Common myeloid progenitor, CD34-positive (primary cell): ENCODE data around the gene TMEM115.

Experiments
- CTCF ChIA-PET: fragments of 350-600 bp; sonication (Branson Sonifier 250); formaldehyde crosslinking; loops from one replicate; lab custom pipeline; 2021; ENCODE audit warnings: antibody characterized with exemption; lab: Charles Lee
- POLR2A ChIA-PET: fragments of 350-600 bp; sonication (Branson Sonifier 250); formaldehyde crosslinking; loops from one replicate; lab custom pipeline; 2021; ENCODE audit warnings: antibody characterized with exemption; lab: Charles Lee
- DNase-seq, 3 donors: peaks; one replicate each; pipeline versions ENCODE4 v3.0.0 to v3.0.0-alpha.2; 2013
- H3K27ac ChIP-seq, 2 experiments: 1 replicate in 1 of 2; 2 replicates in 1 of 2; pipeline ENCODE4 v1.7.0; 2013; ENCODE audit warnings: inconsistent platforms in 2 of 2, low read length in 2 of 2, mild to moderate bottlenecking in 2 of 2, low read depth in 1 of 2, moderate library complexity in 1 of 2; ENCODE audit not compliant: severe bottlenecking in 2 of 2, insufficient read depth in 1 of 2, poor library complexity in 1 of 2
- H3K27me3 ChIP-seq, 5 experiments: replicated peaks in 2 of 5; 1 replicate in 3 of 5; 2 replicates in 2 of 5; pipeline versions ENCODE4 v1.6.1 to v1.7.0; 2013; ENCODE audit warnings: low read length in 4 of 5, mild to moderate bottlenecking in 2 of 5, moderate library complexity in 2 of 5, inconsistent platforms in 1 of 5; ENCODE audit not compliant: insufficient read depth in 5 of 5, control insufficient read depth in 4 of 5
- H3K36me3 ChIP-seq, 4 experiments: 1 replicate in 2 of 4; 2 replicates in 2 of 4; pipeline versions ENCODE4 v1.6.1 to v1.7.0; 2013; ENCODE audit warnings: low read length in 3 of 4, control low read depth in 1 of 4, mild to moderate bottlenecking in 1 of 4; ENCODE audit not compliant: control insufficient read depth in 4 of 4, insufficient read depth in 4 of 4
- H3K4me1 ChIP-seq, 4 experiments: 1 replicate in 3 of 4; 2 replicates in 1 of 4; pipeline versions ENCODE4 v1.6.1 to v1.7.1; 2013; ENCODE audit warnings: low read length in 3 of 4, mild to moderate bottlenecking in 3 of 4, control low read depth in 1 of 4, inconsistent platforms in 1 of 4, moderate library complexity in 1 of 4; ENCODE audit not compliant: control insufficient read depth in 4 of 4, insufficient read depth in 4 of 4; ENCODE audit errors: control extremely low read depth in 1 of 4
- H3K4me3 ChIP-seq, 7 experiments: 1 replicate in 4 of 7; 2 replicates in 3 of 7; pipeline versions ENCODE4 v1.5.1 to v1.7.0; 2013; ENCODE audit warnings: mild to moderate bottlenecking in 7 of 7, low read length in 6 of 7, moderate library complexity in 6 of 7, inconsistent platforms in 2 of 7, low read depth in 2 of 7, control low read depth in 1 of 7; ENCODE audit not compliant: insufficient read depth in 4 of 7, control insufficient read depth in 1 of 7; ENCODE audit errors: extremely low read depth in 1 of 7
- H3K9me3 ChIP-seq, 5 experiments: 1 replicate in 4 of 5; 2 replicates in 1 of 5; pipeline versions ENCODE4 v1.6.1 to v1.7.1; 2013; ENCODE audit warnings: low read length in 4 of 5, mild to moderate bottlenecking in 2 of 5, inconsistent platforms in 1 of 5, low read depth in 1 of 5, moderate library complexity in 1 of 5; ENCODE audit not compliant: control insufficient read depth in 4 of 5, insufficient read depth in 2 of 5; ENCODE audit errors: control extremely low read depth in 1 of 5
- WGBS: methylation state at CpG from one replicate; pipeline ENCODE4 v1.1.5; 2013; ENCODE audit not compliant: insufficient coverage; 5-methylcytosine and 5-hydroxymethylcytosine counted together

TMEM115 gene

GRCh38 chr3:50347187-50347813 is 12.0 kb downstream of the TMEM115 start:
- ChIA-PET POLR2A (interaction anchor here (0.7 to 1.3 kb wide), 2 partner anchors 9 to 13 kb away, joined by 3 to 4 read pairs; no protein-coding TSS in a partner anchor), CTCF (interaction anchor here (0.8 to 6.2 kb wide), 24 partner anchors 9 to 268 kb away, joined by 3 to 51 read pairs (median 6); partner anchors contain the start of gene RASSF1)
- peaks cover 7 to 25% (median 15%) of the 10 kb centered on the region in 4 experiments for H3K36me3 ChIP-seq
- H3K27ac ChIP-seq = no peak overlapping the region
- H3K4me3 ChIP-seq = no peak overlapping the region
- peaks cover 4 to 61% (median 49%) of the 10 kb centered on the region in 4 experiments for H3K4me1 ChIP-seq
- H3K27me3 ChIP-seq = no peaks in the 10 kb centered on the region
- peak; percentile 83 to 95 (median 92) for DNase-seq
- 80% methylated on average over 5 of the region's 14 CpGs for WGBS
- no peaks in the 10 kb centered on the region for H3K9me3 ChIP-seq

- POLR2A ChIA-PET = no interaction called here
- Histone ChIP-seq H3K36me3 (peaks cover 7 to 20% (median 15%) of the 10 kb centered on the region in 4 experiments), H3K4me3 (peak within 1 kb of the TSS; percentile 8 to 80 (median 53)), H3K27me3 (no peaks in the 10 kb centered on the region), H3K27ac (no peak within 1 kb of the TSS), H3K9me3 (no peaks in the 10 kb centered on the region), H3K4me1 (peaks cover 6 to 63% (median 52%) of the 10 kb centered on the region in 4 experiments)
- DNase-seq = peak; percentile 55 to 70 (median 63)
- CTCF ChIA-PET = interaction anchor here (0.6 to 6.2 kb wide), 11 partner anchors 7 to 868 kb away, joined by 3 to 51 read pairs (median 16); partner anchors contain the start of gene RASSF1
- WGBS = 9% methylated on average over 45 of the region's 45 CpGs
Measured at GRCh38 chr3:50345586-50346234, 13.6 kb downstream of the TMEM115 start, which contains the start of gene ZMYND10. TSS of gene ZMYND10 (minus strand) at chr3:50345732. CDS start at chr3:50345579, 153 bp downstream.

GRCh38 chr3:50345008-50345407 is 14.3 kb downstream of the TMEM115 start:
- Histone ChIP-seq H3K4me3 (peak overlapping the region in 5 of 7 experiments; percentile 50 to 80 (median 65)), H3K27me3 (no peaks in the 10 kb centered on the region), H3K36me3 (peaks cover 7 to 20% (median 15%) of the 10 kb centered on the region in 4 experiments), H3K9me3 (no peaks in the 10 kb centered on the region), H3K4me1 (peaks cover 7 to 58% (median 52%) of the 10 kb centered on the region in 4 experiments), H3K27ac (no peak overlapping the region)
- WGBS = 95% methylated on average over 7 of the region's 8 CpGs
- ChIA-PET CTCF (interaction anchor here (0.6 to 5.8 kb wide), 7 partner anchors 8 to 197 kb away, joined by 3 to 28 read pairs (median 5); no protein-coding TSS in a partner anchor), POLR2A (no interaction called here)
- no peak for DNase-seq

GRCh38 chr3:50342813-50343633 is 16.3 kb downstream of the TMEM115 start:
- ChIA-PET CTCF (interaction anchor here (0.6 to 5.8 kb wide), 4 partner anchors 10 to 47 kb away, joined by 3 to 28 read pairs (median 16); no protein-coding TSS in a partner anchor), POLR2A (no interaction called here)
- no peak overlapping the region for H3K27ac ChIP-seq
- H3K27me3 ChIP-seq = no peaks in the 10 kb centered on the region
- no peaks in the 10 kb centered on the region for H3K9me3 ChIP-seq
- no peak overlapping the region for H3K4me3 ChIP-seq
- DNase-seq = no peak
- H3K4me1 ChIP-seq = peaks cover 12 to 67% (median 63%) of the 10 kb centered on the region in 4 experiments
- WGBS = 86% methylated on average over 11 of the region's 13 CpGs
- peaks cover 2 to 7% (median 5%) of the 10 kb centered on the region in 4 experiments for H3K36me3 ChIP-seq

GRCh38 chr3:50341996-50342650 is 17.2 kb downstream of the TMEM115 start:
- H3K27ac ChIP-seq = no peak overlapping the region
- H3K4me1 ChIP-seq = peaks cover 12 to 74% (median 67%) of the 10 kb centered on the region in 4 experiments
- ChIA-PET CTCF (interaction anchor here (0.8 to 3.3 kb wide), 2 partner anchors 11 to 152 kb away, joined by 3 to 18 read pairs; no protein-coding TSS in a partner anchor), POLR2A (interaction anchor here (1.8 kb wide), 1 partner anchor 13 kb away, joined by 7 read pairs; no protein-coding TSS in a partner anchor)
- DNase-seq = no peak
- H3K4me3 ChIP-seq = peak overlapping the region in 1 of 7 experiments; percentile 89
- H3K36me3 ChIP-seq = no peaks in the 10 kb centered on the region
- WGBS = 93% methylated on average over 12 of the region's 13 CpGs
- no peaks in the 10 kb centered on the region for H3K9me3 ChIP-seq
- H3K27me3 ChIP-seq = no peaks in the 10 kb centered on the region

- peak overlapping the region in 4 of 7 experiments; percentile 62 to 89 (median 80) for H3K4me3 ChIP-seq
- WGBS = 100% methylated on average over 1 of the region's 9 CpGs
- H3K4me1 ChIP-seq = peaks cover 12 to 75% (median 72%) of the 10 kb centered on the region in 4 experiments
- H3K36me3 ChIP-seq = peaks cover 0 to 2% (median under 1%) of the 10 kb centered on the region in 4 experiments
- no peaks in the 10 kb centered on the region for H3K9me3 ChIP-seq
- no peak for DNase-seq
- ChIA-PET CTCF (interaction anchor here (0.7 to 6.0 kb wide), 3 partner anchors 8 to 152 kb away, joined by 3 to 51 read pairs (median 3); partner anchors contain the start of genes CYB561D2 and NPRL2), POLR2A (interaction anchor here (0.7 to 1.8 kb wide), 2 partner anchors 8 to 13 kb away, joined by 3 to 7 read pairs; no protein-coding TSS in a partner anchor)
- no peaks in the 10 kb centered on the region for H3K27me3 ChIP-seq
- peak overlapping the region in 1 of 2 experiments; percentile 97 for H3K27ac ChIP-seq
Measured at GRCh38 chr3:50341537-50341936, 17.8 kb downstream of the TMEM115 start.
